NCI-H2029 (cell line): Measurements from ENCODE around the gene SLC17A9.
"Not testable (repeated sequence)": the region's sequence is repeated elsewhere in the genome, so short reads cannot be mapped to it uniquely, and the experiment has no call there.

Source experiments
- DNase-seq: peaks from one replicate; lab custom pipeline; 2025; lab: John Stamatoyannopoulos, UW

Gene SLC17A9

GRCh38 chr20:62920039-62920645 is 32.4 kb upstream of the SLC17A9 start:
- DNase-seq: no peak

GRCh38 chr20:62921119-62921687 is 31.3 kb upstream of the SLC17A9 start:
- peak; percentile 36 for DNase-seq

GRCh38 chr20:62922451-62922921 is 30.0 kb upstream of the SLC17A9 start:
- DNase-seq: peak; percentile 59

GRCh38 chr20:62923059-62923668 is 29.3 kb upstream of the SLC17A9 start:
- DNase-seq: not testable (repeated sequence)

- no peak for DNase-seq
Measured at GRCh38 chr20:62923669-62924441, 28.7 kb upstream of the SLC17A9 start.

- DNase-seq: no peak
Measured at GRCh38 chr20:62924442-62925075, 27.9 kb upstream of the SLC17A9 start.

GRCh38 chr20:62925076-62925419 is 27.5 kb upstream of the SLC17A9 start:
- DNase-seq: no peak

- DNase-seq: no peak
Measured at GRCh38 chr20:62925420-62926228, 26.9 kb upstream of the SLC17A9 start.

- peak; percentile 86 for DNase-seq
Measured at GRCh38 chr20:62926229-62927127, 26.0 kb upstream of the SLC17A9 start, which contains the start of gene DIDO1. Gene DIDO1, minus strand, starts transcription at chr20:62926505.

- DNase-seq: no peak
Measured at GRCh38 chr20:62927128-62927705, 25.3 kb upstream of the SLC17A9 start.

GRCh38 chr20:62928246-62928939 is 24.1 kb upstream of the SLC17A9 start:
- DNase-seq: no peak

- DNase-seq: no peak
Measured at GRCh38 chr20:62929051-62929538, 23.4 kb upstream of the SLC17A9 start.

- DNase-seq: no peak
Measured at GRCh38 chr20:62931464-62931863, 21.0 kb upstream of the SLC17A9 start.

- DNase-seq: no peak
Measured at GRCh38 chr20:62933966-62934365, 18.5 kb upstream of the SLC17A9 start.

- DNase-seq: no peak
Measured at GRCh38 chr20:62935204-62935967, 17.1 kb upstream of the SLC17A9 start.

- no peak for DNase-seq
Measured at GRCh38 chr20:62935968-62936585, 16.4 kb upstream of the SLC17A9 start.

- DNase-seq: peak; percentile 89
Measured at GRCh38 chr20:62937268-62938104, 15.0 kb upstream of the SLC17A9 start.
